Right lobe of liver (tissue), 4 donors: ENCODE measurements around the gene STK32B.

Experiments
- CTCF ChIP-seq, 4 donors: fragments of 200-600 bp in 3 of 4; fragments of 450-650 bp in 1 of 4; IDR thresholded peaks; one replicate each; pipeline versions ENCODE4 v1.5.1 to v1.8.0; 2016 to 2022; ENCODE audit warnings: antibody characterized with exemption in 4 of 4, mild to moderate bottlenecking in 2 of 4
- POLR2A ChIP-seq: fragments of 450-650 bp; IDR thresholded peaks from one replicate; pipeline ENCODE4 v1.6.1; 2017; ENCODE audit warnings: antibody characterized with exemption, mild to moderate bottlenecking
- donor health status: DM: no; HTN: no; CAD: no.
- donor health status: DM: no; HTN: no; CAD: no.
- donor health status: DM: no; HTN: yes; CAD: no.

DNA sequence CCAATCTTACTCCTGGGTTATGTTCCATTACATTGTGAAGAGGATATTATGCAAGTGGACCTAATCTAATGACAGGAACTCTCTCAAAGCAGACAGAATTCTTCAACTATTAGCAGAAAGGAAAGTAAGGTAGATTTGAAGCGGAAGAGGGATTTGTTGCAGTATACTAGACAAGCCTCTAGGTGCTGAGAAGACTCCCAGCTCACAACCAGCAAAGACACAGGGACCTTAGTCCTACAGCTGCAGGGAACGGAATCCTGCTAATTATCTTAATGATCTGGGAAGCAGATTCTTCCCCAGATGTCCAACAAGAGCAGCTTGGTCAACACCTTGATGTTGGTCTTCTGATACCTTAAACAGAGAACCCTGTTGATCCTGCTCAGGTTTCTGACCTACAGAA lies 73.6 kb downstream of the STK32B start:
- TF ChIP-seq CTCF (IDR thresholded peaks at IDR 0.05) (no peak), POLR2A (no peak)
